SIG-M5 treated with dmso at 0.1 percent for 504 hours (cell line): ENCODE measurements around the gene RUNX1.

Experiments used
- DNase-seq: peaks from one replicate; lab custom pipeline; 2025; ENCODE audit not compliant: unreplicated experiment; lab: John Stamatoyannopoulos, UW

RUNX1 gene

DNA sequence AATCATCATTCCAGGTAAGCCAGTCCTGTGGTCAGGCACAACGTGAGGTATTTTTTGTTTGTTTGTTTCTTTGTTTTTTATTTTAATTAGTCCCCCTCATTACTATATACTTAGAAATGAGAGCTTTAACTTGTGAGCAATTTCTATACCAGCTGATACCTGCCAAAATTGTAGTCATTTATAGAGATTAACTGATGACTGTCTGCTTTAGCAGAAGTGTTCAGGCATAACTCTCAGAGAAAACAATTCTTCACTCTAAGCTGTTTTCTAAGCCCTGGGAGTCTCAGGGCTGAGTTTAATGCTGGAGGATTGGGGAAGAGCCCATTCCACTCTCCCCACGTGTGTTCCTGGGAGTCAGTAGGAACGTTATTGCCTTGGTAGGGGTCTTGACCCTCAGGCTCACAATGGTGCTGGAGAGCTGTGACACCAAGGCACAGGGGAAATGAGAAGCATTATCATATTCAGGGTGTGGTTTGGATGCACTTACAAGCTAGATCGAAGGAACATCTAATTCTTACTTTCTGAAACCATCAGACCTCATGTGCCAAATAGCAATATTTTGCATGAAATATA lies 212.1 kb downstream of the RUNX1 start:
- DNase-seq: no peak

DNA sequence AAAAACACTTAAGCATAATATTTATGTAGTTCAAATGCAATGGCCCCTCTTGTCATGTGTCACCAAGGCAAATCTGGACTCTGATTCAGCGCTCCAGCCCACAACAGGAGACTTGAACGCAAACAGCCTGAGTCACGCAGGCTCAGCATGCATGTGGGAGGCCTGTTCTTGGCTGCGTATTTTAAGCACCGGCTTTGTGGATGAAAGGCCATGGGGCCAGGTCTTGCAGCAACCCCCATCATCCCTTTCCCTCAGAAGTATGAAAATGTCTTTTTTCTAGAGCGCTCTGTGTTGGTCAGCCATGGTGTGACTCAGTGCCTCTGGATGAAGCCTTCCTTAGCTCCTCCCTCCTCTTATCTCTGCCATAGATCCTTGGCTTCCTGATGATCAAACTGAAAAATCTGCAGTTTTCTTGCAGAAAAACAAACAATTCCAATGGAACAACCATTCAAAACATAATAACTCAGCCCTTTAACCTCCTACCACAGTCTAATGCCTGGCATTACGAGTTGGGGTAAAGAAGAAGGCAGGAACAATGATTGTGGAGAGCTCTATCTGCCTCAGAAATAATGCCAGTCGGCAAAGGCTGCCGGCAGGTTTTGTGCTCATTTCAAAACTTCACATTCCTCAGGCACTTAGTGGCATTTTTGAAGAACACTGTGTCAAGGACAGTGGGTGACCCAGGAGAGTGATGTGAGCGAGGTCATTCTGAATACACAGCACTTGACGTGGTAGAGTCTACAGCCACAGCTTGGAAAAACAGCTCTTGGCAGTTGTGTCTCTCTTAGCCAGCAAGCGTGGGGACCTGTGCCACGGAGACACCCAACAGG lies 212.8 kb downstream of the RUNX1 start:
- DNase-seq: peak; percentile 89

DNA sequence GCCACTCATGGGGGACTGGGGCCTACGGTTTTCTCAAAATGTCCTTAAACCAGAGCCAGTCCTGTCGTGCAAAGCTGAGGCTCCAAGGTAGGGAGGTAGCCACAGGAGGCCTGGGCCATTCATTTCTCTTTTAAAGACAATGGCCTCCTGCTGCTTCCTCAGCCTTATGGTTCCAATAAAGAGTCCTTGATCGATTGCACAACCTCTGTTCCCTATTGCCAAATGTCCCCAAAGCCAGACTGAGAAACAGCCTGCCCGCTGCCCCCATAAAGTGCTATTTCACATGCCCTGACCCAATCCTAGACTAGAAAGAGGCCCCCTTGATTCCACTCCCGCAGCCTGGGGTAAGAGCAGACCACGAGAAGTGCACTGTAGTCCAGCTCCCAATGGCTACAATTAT lies 213.6 kb downstream of the RUNX1 start:
- peak; percentile 97 for DNase-seq

DNA sequence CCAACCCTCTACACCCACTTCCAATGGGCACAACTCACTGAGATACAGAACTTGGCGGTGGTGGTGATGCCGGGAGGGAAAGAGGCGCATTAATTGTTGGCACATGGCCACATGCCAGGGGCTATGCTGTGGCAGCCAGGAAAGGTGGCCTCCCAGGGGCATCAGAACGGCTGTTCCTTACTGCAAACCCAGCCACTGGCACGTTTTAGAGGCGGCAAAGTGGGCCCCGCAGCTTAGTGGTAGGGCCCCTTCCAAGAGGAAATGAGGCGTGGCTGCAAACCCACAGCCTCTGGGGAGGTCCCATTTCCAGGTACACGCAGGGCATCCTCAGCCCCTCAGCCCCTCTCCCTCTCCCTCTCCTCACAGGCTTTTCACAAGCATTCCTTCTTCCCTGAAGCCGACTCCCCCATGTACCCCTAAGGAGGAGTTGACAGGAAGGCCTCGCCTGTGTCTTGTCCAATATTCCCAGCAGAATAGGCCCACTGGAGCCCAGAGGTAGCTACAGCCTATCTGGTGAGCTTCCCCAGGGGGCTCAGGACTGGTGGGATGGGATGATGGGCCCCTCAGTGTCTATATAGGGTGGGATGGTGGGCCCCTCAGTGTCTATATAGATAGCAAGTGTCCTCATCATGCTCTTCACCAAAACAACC lies 214.1 kb downstream of the RUNX1 start:
- DNase-seq: peak; percentile 40

DNA sequence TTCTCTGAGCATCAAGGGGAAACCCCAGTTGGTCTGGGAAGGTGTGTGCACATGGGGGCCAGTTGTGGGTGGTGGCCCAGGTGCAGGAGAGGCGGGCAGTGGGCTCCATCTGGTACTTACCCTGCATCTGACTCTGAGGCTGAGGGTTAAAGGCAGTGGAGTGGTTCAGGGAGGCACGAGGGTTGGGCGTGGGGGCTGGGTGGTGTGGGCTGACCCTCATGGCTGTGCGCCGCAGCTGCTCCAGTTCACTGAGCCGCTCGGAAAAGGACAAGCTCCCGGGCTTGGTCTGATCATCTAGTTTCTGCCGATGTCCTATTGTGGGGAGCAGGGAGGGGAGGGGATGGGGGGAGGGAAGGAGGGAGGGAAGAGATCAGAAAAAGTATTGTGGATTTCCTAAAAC lies 214.8 kb downstream of the RUNX1 start:
- no peak for DNase-seq

DNA sequence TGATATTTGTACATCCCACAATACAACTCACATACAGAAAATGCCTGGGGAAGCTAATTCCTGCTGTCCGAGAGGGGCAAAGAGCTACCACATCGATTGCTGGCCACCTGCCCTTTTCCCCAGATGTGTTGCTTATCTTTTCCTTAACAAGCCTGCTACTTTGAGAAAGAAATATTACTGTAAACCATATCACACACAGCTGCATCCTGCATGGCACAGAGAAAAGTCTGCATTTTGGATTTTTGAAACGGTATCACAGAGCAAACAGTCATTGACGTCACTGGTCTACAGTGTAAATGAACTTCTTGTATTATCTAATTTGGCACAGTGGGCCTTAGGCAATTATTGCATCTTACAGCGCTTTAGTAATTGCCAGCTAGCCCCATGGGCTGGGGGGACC lies 215.6 kb downstream of the RUNX1 start:
- no peak for DNase-seq

DNA sequence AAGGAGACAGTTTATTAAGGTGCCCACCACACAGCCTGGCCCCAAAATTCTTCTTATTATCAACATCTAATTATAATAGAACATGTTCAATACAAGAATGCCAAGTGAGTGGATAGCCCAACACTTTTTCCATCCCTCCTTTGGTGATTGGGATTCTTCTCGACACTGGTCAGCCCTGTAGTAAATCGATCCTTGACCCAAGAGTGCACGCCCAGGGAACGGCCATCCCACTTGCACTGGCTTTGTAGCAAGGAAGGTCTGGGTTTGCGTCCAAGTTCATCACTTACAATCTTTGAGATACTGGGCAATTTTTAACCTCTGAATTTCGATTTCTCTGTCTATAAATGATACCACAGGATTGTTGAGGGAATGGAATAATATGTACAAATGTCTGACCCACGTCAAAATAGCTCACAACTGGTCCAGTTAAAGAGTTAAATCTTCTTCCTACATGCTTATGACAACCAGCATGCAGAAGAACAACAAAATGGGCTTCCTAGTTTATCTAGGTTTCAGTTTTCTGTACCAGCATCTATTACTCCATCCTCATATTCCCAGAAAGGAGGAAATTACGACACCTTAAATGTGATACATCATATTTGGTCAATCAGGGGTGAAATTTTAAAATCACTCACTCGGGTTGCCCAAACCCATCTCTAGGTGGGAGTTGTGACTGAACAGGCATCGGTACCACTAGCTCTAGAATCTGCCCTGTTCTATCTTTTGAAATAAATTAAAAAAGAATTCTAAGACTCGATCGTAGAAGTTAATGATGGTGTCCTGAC lies 218.5 kb downstream of the RUNX1 start:
- peak; percentile 36 for DNase-seq

DNA sequence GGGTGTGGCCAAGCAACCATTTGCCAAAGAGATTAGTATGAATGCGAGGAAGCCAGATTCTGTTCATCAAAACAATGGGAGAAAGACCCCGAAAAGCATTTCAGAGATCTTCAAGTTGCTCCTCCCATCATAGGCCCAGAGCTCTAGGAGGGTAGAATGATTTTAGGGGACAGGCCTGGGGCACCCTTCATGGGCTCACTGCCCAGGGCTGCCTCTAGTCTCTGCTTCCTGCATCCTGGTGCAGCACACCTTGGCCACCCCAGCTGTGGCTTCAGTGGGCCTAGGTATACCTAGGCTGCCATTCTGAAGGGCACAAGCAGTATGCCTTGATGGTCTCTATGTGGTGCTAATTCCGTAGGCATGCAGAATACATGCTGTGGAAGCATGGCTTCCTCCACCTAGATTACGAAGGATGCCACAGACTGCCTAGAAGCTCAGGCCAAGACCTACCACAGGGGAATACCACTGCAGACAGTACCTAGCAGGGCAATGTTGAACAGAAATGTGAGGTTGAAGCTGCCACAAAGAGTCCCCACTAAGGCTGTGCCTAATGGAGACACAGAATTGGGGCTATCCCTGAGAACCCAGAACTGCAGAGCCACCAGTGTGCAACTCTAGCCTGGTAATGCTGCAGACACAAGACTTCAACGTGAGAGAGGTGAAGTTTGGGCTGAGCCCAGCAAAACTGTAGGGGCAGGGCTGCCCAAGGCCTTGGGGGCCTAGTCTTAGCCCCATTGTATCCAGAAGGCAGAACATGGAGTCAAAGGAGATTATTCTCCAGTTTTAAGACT lies 221.5 kb downstream of the RUNX1 start:
- DNase-seq: no peak

DNA sequence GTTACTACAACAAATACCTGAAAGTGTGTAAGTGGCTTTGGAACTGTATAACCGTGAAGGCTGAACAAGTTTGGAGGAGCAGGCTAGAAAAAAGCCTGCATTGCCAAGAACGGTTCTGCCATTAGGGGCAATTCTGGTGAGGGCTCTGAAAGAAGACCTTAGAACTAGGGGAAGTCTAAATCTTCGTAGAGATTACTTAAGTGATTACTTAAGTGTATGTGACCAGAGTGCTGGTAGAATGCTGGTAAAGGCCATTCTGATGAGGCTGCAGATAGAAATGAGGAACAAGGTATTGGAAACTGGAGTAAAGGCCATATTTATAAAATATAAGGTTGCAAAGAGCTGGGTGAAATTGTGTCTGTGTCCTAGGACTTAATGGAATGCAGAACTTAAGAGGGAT lies 222.3 kb downstream of the RUNX1 start:
- peak; percentile 77 for DNase-seq

DNA sequence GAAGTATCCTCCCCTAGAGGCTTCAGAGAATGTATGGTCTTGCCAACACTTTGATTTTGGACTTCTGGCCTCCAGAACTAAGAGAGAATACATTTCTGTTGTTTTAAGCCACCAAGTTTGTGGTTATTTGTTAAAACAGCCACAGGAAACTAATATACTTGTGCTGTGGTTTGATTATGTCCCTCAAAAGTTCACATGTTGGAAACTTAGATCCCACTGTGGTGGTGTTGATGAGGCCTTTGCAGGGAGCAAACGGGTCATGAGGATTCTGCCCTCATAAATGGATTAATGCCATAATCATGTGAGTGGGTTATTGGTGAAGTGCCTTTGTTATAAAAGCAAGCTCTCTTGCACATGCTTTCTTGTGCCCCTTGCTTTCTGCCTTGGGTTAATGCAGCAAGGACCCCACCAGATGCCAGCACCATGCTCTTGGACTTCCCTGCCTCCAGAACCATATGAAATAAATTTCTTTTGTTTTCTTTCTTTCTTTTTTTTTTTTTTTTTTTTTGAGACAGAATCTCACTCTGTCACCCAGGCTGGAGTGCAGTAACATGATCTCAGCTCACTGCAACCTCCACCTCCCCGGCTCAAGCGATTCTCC lies 223.1 kb downstream of the RUNX1 start:
- no peak for DNase-seq

DNA sequence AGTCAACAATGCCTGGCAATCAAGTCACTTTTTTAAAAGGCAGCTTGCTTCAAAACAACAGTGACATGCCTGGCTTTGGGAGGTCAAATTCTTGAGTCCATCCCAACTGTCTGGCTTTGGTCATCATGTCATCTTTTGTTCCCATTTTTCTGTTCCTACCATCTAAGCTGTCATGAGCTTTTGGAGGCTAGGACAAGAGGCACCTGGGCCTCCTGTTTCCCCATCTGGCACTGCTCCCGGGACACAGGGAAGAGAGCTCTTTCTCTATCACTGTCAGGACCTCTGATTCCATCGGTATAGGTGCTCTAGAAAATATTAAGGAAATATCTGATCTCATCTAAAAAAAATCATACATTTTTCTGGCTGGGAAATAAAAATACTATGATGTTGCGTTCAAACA lies 224.0 kb downstream of the RUNX1 start:
- no peak for DNase-seq

DNA sequence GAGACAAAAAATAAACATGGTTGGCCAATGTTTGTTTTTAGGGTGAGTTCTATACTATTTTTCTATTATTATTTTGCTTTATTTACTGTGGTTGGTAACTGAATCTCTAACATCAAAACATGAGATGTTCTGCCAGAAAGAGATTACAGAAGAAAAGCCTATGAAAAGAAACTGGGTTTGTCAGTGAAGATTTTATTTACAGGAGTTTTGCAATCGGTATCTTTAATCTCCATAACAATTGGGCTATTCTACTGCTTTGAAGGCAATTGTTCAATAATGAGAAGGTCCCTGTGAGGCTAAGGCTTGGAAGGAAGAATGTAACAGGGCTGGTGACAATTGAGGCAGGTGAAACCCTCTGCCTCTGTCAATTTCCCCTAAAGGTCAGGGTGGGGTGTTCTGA lies 224.8 kb downstream of the RUNX1 start:
- no peak for DNase-seq

DNA sequence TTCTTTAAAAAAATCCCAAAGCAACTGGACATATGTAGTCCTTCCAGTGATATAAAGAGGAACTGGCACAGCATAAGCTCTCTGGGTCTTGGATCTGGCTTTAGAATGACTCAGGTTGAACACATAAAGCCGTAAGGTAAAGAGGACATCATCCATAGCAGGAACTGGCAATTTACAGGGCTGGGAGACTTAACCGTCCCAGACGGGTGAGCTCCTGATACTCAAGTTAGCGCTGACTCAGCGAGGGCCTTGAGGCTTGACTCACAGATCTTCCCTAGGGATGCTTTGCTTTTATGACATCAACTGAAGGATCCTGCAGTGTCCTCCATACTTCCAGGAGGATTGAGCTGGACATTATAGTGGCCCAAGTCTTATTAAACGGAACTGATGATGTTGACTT lies 226.2 kb downstream of the RUNX1 start:
- no peak for DNase-seq

DNA sequence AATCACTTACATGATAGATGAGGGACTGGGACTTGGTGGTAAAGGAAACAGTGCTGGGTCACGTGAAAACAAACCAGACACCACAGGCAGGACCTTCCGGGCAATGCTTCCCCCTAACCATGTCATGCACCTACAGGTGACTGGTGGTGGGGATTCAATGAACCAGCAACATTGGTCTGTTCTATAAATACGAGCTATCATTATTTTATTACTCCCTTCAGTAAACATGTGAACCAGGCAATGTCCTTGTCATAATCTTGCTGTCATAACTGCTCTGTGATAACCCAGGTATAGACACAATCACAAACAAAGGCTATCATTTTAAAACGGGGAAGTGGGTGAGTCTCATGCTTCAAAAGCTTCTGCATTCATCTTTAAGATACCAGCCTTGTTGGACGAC lies 226.9 kb downstream of the RUNX1 start:
- no peak for DNase-seq

DNA sequence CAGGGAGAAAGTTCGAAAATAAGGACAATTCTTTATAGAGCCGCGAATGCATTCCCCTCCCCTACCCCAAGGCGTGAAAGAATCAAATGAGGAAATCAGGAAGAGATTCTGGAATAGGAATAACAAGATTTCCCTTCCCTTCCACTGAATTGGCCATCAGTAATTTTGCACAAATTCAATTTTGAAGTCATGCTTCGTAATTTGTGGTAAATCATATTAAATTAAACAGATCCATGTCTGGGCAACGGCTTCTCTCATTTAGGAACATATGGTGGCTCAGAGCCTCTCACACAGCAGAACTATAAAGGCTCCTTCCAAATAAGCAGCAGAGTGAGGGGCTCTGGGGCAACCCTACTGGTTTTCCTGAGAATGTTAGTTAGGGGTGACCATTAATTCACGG lies 227.4 kb downstream of the RUNX1 start:
- DNase-seq: no peak

DNA sequence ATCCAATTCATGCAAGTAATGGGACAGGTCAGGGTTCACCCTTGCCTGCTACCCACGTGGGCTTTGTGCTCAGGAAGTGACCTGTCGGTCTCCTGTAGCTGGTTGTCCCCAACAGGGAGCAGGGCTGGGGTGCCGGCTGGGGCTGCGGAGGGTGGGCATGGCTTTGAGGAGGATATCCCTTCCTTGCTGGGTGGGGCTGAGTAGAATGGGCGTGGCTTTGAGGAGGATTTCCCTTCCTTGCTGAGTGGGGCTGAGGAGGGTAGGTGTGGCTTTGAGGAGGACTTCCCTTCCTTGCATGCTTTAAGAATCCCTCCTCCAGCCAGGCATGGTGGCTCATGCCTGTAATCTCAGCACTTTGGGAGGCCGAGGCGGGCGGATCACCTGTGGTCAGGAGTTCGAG lies 229.1 kb downstream of the RUNX1 start:
- DNase-seq: no peak

DNA sequence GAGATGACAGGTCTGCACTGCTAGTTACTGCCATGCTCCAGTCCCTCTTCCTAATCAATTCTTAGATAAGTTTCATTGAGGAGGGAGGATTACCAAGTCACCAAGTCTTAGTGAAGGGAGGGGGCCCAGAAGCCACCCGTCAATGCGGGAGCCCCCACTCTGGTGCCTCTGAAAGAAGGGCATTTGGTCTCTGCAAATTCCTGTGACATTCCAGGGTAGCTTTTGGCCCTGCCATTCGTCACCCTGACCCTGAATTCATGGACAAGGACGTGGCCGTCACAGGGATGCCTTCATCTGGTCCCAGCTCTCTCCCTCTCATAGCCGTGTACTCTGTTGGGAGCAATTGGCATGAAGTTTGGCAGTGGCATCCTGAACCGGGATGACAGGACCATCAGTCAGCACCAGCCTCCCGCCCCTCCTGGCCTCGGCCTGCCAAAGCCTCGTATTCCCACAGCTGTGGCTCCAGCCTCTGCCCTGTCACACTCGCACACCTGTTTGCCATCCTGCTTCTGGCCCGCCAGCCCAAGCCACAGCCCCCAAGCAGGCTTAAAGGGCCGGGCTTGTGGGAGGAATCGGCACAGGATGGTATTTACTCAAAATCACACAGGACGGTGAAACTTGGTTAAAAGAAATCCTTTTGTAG lies 229.6 kb downstream of the RUNX1 start:
- no peak for DNase-seq

DNA sequence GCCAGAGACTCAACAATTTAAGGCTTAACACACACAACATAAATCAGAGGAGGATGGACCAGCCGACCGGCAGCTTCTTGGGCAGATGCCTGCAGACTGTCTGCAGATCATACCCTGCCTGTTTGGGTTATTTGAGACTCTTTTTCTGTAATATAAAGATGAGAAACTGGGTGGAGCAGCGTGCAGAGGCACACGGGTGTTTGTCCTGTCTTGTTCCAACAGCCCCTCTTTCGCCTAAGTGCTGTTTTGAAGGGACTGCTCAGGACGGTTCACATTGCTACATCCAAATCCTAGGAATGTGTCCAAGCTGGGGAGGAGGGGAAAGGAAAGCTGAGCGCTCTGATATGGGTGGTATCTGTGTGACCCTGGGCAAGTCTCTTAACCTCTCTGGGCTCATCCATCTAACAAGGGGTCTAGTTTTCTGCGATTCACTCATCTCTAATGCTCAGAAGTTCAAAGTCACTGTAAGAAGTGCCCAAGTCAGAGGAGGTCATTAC lies 230.4 kb downstream of the RUNX1 start:
- DNase-seq: no peak

DNA sequence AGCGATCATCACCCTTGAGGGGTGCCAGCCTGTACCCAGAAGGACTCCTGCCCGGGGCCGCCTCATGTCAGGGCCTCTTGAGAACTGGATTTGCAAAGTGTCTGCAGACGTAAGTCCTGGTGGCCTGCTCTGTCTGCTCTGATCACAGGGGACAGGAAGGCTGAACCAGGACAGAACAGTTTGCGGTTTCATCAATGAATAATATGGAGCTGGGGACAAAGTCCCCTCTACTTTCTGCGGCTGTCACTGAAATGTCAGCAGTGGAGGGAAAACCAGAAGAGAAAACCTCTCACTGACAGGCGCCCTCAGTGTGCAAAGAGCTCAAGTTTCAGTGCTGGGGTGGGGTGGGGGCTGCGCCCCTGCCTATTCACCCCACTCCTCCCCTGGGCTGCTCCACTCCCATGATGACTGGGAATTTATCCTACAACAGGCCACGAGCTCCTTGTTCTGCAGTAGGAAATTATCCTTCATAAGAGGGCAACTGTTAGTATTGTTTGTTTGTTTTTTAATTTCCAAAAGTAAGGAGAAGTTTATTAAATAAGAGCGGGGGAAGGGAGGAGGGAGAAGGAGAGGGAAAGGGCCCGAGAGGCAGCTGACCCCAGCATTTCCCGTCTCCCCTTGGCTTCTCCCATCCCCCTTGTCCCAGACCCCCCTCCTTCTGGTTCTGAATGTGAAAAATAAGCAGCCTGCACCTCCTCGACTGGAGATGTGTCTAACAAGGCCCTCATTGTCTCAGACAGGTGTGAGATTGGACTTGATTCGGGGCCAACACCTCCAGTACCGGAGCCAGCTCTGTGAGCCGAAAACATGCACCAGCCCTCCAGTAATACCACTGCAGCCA lies 231.1 kb downstream of the RUNX1 start:
- DNase-seq: no peak
